ENCODE measurements around the gene LTBP3.

DNA sequence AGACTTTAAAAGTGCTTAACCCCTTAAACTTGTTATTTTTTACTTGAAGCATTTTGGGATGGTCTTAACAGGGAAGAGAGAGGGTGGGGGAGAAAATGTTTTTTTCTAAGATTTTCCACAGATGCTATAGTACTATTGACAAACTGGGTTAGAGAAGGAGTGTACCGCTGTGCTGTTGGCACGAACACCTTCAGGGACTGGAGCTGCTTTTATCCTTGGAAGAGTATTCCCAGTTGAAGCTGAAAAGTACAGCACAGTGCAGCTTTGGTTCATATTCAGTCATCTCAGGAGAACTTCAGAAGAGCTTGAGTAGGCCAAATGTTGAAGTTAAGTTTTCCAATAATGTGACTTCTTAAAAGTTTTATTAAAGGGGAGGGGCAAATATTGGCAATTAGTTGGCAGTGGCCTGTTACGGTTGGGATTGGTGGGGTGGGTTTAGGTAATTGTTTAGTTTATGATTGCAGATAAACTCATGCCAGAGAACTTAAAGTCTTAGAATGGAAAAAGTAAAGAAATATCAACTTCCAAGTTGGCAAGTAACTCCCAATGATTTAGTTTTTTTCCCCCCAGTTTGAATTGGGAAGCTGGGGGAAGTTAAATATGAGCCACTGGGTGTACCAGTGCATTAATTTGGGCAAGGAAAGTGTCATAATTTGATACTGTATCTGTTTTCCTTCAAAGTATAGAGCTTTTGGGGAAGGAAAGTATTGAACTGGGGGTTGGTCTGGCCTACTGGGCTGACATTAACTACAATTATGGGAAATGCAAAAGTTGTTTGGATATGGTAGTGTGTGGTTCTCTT lies 56.5 kb downstream of the LTBP3 start:
- TF ChIP-seq, protein P1, sequence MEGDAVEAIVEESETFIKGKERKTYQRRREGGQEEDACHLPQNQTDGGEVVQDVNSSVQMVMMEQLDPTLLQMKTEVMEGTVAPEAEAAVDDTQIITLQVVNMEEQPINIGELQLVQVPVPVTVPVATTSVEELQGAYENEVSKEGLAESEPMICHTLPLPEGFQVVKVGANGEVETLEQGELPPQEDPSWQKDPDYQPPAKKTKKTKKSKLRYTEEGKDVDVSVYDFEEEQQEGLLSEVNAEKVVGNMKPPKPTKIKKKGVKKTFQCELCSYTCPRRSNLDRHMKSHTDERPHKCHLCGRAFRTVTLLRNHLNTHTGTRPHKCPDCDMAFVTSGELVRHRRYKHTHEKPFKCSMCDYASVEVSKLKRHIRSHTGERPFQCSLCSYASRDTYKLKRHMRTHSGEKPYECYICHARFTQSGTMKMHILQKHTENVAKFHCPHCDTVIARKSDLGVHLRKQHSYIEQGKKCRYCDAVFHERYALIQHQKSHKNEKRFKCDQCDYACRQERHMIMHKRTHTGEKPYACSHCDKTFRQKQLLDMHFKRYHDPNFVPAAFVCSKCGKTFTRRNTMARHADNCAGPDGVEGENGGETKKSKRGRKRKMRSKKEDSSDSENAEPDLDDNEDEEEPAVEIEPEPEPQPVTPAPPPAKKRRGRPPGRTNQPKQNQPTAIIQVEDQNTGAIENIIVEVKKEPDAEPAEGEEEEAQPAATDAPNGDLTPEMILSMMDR (conservative IDR thresholded peaks at IDR 0.05; ENCODE audit: low read length), result no peak
- TF ChIP-seq EZH2phosphoT487 (IDR thresholded peaks at IDR 0.05; ENCODE audit: borderline replicate concordance), result no peak
